Measurements from ENCODE around the gene EFHD2.
"Not testable (repeated sequence)": the region's sequence is repeated elsewhere in the genome, so short reads cannot be mapped to it uniquely, and the experiment has no call there.

EFHD2 gene

DNA sequence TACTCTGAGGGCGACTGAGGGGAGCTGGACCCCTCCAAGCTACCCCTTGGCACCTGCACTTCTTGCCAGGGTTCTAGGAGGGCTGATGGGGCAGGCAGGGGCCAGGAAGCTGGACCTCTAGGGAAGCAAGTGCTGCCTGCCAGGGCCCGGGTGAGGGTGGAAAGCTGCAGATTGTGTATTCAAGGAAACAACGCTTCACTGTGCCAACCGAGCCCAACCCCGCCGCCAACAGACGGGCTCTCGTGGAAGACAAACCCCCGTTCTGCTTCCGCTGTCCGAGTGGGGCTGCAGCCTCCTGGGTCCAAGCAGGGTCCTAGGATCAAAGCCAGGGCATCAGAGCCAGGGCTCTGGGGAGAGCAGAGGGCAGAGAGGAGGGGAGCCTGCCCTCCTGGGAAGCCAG, 3.2 kb downstream of the EFHD2 start:
- no peak for DNase-seq

DNA sequence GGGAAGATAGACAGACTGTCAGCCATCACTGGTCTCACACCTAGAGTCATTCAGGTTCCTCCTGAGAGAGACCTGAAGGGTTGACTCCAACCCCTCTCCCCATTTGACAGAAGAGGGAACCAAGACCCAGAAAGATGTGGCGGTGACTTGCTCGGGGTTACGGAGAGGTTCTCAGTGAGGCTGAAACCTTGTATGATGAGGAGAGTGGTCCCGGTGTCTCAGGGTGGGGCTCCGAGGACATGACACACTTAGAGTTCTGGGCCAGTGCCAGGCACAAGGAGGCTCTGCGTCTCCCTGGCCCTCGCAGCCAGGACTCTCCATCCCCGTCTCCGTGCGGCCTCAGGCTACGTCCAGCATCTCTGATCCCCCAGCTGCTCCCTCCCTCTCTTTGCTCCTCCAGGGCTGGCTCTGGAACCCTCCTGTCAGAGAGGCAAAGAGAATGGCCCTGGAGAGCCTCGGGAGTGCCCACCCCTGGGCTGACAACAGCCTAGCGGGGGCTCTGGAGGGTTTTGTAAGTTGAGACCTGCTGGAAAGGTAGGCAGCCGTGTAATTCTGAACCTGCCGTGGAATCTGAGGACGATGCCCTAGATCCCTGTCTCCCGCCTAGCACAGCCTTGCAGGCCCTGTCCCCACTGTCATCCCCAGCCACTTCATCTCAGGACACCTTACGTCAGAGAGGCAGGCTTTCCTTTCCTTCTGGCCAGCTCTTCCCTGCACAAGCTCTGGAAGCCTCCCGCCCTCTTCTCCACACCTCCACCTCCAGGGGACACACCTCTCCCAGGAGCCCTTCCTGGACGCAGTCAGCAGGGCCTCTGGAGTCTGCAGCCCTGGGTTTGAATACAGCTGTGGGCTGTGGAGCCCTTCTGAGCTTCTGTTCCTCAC, 4.1 kb downstream of the EFHD2 start:
- DNase-seq = no peak

DNA sequence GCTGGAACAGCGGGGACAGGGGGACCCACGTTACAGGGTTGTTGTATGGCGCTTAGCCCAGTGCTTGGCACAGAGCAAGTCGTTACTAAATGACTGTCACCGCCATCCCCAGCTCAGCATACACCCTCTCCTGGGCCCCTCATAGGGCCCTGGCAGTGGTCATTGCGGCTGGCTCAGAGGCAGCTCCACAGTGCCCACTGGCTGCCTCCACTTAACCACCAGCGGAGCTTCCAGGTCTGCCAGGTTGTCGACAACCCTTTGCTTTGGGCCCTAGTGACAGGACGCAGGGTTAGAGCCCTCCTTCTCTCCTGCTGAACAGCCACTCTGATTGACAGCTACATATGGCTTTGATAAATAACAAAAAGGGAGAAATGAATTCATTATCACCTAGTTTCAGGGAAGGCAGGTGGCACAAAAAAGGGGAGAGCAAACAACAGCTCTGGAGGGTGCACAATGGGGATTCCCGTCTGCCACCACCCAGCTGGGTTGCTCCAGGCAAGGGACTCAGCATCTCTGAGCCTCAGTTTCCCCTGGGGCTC, 4.8 kb downstream of the EFHD2 start:
- no peak for DNase-seq

DNA sequence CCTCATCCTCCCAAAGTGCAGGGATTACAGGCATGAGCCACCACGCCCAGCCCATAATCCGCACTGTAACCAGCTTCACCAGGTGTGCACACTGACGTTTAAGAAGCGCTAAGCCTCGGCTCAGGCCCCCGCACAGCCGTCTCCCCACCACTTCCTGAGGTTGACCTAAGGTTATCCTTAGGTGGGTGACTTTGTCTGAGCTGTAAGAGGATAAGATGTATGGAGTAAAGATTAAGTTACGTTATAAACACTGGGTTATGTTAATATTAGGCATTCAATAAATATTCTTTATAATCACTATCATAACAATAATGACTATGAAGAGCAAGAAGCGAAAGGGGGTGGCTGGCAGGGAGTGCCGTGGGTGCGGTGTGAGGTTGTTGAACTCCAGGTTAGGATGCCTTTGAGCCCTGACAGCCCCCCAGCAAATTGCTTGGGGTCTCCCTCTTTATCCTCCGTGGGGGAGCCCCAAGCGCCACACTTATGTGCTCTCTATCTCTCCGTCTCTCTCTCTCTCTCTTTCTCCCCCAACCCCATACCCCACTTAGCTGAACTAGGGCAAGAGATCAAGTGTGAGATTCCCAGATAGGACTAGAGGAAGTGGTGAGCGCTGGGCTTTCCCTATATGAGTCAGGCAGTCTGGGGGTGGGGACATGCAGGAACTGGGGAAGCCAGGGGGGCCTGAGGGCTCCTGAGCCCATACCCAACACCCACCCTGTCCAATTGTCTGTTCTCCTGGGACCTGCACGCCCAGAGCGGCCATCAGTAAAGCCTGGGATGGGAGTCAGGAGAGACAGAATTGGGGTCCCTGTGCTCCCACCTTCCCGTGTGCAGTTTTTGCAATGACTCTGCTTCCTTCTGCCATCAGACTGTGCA, 7.6 kb downstream of the EFHD2 start:
- no peak for DNase-seq

DNA sequence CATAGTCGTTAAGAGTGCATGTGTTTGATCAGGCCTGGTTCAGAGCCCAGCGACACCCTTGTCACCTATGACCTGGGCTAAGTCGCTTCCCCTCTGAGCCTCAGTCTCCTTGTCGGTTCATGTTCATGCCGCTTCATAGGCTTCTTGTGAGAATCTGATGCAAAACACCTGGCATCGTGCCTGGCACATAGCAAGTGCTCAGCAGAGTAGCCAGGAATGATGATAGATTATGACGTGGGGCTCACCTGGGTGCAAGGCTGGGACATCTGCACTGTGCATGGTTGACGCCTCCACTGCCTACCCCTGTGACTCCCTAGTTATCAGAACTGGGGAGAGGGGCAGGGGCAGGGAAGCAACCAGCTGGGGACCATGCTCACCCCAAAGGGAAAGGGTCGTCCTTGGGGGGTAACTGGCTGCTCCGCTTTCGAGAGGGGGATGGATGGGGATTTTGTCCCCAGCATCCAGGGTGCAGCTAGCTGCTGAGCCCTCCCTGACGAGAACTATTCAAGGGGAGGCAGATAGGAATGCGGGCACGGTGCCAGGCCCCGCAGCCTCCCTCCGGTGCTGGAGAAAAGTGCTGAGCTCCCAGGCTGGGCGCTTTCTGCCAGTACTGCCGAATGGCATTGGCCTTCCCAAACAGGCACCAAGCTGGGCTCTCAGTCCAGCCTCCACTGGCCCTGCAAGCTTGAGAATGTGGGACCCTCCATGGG, 9.3 kb downstream of the EFHD2 start:
- no peak for DNase-seq

DNA sequence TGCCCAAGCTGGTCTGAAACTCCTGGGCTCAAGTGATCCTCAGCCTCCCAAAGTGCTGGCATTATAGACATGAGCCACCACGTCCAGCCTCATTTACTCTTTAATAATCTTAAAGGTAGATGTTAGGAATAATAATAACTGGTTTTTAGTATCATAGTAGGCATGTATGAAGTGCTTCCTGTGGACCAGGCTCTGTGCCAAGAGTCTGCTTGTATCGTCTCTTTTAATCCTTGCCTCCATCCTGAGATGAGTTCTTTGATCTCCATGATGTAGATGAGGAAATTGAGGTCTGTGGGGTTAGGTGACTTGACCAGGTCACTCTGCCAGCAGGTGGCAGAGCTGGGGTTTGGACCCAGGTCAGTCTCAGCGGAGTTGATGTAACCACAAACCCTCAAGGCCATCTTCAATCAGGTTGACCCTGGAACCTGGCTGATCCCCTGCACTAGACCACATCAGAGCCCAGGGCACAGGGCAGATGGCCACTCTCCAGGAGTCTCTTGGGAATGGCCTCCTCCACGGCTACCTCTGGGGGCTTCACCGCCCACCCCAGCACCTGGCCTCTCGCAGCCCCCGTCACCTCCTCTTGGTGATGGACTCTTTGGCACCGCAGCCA, 11.3 kb downstream of the EFHD2 start:
- DNase-seq = no peak

DNA sequence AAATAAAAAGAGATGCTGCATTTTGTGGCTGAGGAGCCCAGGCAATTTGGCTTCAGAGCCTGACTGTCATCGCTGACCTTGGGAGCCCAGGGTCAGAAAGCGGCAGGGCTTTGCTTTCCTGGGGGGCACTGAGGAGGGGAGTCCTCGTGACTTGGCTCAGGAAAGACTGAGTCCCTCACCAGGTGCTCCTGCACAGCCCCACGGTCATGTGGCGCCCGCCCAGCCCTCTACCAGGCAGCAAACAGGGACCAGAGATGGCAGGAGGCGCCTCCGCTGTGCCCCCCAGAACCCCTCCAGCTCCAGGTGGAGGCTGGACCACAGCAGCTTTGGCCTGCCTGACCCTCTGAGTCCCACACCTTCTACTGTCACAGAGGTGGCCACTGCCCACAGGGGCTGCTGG, 13.2 kb downstream of the EFHD2 start:
- no peak for DNase-seq

DNA sequence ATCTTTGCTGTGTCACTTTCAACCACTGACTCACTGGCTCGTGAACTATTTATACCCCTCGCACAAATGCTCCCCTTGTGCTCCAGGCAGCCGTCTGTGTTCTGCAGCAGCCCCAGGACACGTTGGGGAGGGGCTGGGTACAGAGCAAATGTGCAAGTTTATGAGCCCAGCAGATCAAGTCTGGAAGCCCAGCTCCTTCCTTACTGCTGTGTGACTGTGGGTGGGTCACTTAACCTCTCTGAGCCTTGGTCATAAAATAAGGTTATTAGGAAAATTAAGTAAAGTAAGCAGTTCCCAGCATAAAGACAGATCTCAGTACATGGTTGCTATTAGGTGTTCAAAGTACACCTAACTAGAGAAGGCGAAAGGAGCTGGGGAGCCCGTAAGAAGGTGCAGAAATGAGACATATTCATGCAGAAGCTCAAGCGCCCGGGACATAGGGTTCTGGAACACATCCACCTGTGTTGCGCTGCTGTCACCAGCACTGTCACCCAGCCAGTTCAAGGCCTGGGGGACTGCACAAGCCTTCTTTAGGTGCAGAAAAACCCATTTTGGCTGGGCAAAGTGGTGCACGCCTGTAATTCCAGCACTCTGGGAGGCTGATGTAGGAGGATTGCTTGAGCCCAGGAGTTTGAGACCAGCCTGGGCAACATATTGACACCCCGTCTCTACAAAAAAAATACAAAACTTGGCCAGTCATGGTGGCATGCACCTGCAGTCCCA, 13.8 kb downstream of the EFHD2 start:
- DNase-seq = no peak

DNA sequence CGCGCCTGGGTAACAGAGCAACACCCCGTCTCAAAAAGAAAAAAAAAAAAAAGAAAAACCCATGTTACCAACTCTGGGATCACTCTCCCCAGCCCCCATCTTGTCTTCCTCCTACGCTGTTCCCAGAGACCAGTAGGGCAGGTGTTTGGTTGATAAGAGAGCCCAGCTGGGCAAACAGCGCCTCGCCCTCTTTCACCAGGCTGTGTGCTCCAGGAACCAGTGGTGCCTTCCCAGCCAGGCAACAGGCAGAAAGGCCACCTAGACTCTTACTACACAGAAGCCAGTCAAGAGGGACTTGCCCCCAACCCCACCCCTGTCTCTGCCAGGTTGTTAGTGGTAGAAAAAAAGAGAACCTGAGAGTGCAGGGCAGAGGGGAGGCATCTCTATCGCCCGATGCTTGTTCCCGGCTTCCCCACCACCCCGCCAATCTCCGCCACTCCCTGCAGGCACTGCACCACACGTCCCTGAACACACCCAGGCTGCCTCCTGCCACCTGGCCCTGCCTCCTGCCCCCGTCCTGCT, 14.5 kb downstream of the EFHD2 start:
- DNase-seq = no peak

DNA sequence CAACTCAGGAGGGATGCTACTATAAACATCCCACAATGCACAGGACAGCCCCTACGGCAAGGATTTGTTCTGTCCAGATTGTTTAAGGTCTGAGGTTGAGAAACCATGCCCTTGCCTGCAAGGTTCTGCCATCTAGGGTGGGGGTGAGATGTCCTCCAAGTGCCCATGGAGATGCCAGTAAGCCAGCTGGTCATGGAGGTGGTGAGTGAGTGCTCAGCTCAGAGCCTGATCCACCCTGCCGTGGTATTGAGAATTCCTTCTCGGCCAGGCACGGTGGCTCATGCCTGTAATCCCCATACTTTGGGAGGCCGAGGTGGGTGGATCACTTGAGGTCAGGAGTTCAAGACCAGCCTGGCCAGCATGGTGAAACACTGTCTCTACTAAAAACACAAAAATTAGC, 15.3 kb downstream of the EFHD2 start:
- no peak for DNase-seq

DNA sequence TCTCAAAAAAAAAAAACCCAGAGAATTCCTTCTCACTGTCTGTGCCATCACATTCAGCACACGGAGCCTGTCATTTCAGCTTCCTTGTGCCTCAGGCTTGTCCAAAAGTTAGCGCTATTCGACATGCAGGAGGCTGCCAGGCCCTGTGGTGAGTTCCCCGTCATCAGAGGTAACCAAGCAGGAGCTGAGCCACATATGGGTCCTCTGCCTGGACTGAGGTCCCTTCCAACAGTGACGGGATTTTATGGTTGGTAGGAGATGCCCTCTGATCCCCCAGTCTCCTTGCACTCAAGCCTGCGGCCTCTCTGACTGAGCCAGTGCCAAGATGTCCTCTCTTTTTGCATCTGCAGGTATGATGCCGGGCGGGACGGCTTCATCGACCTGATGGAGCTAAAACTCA, 15.8 kb downstream of the EFHD2 start:
- no peak for DNase-seq

DNA sequence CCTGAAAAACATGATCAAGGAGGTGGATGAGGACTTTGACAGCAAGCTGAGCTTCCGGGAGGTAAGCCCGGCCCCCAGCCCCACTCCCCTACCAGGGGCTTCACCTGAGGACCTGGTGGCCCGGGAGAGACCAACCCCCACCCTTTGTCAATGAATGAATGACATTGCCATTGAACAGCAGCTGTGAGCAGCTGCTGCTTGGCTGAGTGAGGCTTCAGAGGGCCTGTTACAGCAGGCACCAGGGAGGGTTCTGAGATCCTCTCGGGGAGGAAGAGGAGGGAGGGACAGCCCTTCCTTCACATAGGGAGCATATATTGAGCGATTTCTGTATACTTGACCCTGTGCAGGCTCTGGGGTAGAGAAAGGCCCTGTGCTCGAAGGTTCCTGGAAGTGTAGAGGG, 16.3 kb downstream of the EFHD2 start:
- no peak for DNase-seq

DNA sequence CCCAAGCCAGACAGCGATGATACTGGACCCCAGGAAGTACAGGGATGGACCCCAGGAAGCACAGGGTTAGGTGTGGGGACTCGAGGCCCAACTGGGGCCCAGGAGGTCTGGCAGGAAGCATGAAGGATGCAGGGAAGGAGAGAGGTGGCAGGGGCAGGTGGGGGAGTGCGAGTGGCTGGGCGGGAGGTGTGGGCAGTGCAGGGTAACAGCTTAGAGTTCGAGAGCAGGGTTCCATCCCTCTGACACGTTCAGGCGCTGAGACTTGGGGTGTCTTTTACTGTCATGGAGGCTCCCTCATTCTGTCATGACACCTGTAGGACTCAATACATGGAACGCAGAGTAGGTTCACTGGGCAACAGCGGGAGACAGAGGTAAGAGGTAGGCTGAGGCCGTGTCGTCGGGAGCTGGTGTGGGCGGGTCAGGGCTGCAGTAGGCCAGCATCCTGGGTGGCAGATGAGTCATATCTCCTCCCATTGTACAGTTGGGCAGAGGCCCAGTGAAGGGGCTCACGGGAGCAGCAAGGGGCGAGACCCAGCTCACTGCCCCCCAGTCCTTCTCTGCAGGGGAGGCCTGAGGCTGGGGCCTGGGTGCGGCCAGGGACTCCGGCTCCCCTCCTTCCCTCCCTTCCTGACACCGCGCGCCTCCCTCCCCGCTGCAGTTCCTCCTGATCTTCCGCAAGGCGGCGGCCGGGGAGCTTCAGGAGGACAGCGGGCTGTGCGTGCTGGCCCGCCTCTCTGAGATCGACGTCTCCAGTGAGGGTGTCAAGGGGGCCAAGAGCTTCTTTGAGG, 17.0 kb downstream of the EFHD2 start:
- DNase-seq = no peak

DNA sequence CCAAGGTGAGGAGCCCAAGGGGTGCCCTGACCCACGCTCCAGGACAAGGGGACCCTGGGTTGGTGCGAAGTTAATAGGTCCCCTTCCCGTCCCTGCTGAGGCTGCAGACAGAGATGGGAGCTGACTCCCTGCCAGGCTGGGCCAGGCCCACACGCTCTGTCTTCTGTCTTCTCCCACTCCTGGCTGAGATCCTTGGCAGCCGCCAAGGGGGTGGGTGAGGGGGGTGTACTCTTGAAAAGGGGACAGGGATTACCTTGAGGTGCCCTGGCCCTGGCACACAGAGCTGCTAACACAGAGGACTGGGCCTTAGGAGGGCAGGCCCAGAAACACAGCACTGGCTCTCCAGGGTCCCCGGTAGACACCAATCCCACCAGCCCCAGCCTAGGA, 17.6 kb downstream of the EFHD2 start:
- DNase-seq = no peak

DNA sequence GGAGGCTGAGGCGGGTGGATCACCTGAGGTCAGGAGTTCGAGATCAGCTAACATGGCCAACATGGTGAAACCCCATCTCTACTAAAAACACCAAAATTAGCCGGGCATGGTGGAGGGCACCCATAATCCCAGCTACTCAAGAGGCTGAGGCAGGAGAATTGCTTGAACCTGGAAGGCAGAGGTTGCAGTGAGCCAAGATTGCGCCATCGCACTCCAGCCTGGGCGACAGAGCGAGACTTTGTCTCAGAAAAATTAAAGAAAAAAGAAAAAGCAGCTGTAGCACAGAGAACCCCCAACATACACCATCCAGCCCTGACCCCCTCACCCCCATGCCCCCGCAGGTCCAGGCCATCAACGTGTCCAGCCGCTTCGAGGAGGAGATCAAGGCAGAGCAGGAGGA, 18.6 kb downstream of the EFHD2 start:
- DNase-seq = not testable (repeated sequence)

DNA sequence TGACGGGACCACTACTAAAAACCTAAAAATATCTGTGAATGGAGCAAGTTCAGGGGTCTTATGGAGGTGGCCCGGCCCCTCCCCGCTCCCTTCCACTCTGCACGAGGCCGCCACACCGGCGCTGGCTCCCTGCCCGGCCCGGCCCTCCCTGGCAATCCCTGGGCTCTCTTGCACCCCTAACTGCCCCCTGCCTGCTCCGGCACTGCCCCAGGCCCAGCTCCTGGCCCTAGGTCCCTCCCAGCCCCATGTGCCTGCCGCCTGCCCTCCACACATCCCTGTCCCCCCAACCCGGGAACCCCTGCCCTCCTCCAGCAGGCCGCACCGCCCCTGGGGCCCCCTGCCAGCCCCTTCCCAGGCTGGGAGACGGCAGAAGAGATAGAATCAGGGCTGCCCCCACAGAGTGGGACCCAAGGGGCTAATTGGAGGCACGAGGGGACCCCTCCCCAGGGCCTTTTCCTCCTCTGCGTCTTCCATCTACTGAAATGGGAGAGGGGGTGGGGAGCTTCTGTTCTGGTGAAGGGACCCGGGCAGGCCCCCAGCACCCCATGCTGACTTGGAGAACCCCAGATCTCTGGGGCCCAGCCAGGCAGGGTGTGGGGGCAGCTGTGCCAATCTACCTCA, 19.2 kb downstream of the EFHD2 start:
- DNase-seq = no peak

DNA sequence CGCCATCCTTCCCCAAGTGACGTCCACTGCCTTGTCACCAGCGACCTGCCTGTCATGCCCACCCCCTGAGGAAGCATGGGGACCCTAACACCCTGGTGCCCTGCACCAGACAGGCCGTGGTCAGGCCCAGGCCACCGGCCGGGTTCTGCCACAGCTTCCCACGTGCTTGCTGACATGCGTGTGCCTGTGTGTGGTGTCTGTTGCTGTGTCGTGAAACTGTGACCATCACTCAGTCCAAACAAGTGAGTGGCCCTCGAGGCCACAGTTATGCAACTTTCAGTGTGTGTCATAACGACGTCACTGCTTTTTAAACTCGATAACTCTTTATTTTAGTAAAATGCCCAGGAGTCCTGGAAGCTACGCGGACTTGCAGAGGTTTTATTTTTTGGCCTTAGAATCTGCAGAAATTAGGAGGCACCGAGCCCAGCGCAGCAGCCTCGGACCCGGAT, 20.0 kb downstream of the EFHD2 start:
- DNase-seq = no peak

DNA sequence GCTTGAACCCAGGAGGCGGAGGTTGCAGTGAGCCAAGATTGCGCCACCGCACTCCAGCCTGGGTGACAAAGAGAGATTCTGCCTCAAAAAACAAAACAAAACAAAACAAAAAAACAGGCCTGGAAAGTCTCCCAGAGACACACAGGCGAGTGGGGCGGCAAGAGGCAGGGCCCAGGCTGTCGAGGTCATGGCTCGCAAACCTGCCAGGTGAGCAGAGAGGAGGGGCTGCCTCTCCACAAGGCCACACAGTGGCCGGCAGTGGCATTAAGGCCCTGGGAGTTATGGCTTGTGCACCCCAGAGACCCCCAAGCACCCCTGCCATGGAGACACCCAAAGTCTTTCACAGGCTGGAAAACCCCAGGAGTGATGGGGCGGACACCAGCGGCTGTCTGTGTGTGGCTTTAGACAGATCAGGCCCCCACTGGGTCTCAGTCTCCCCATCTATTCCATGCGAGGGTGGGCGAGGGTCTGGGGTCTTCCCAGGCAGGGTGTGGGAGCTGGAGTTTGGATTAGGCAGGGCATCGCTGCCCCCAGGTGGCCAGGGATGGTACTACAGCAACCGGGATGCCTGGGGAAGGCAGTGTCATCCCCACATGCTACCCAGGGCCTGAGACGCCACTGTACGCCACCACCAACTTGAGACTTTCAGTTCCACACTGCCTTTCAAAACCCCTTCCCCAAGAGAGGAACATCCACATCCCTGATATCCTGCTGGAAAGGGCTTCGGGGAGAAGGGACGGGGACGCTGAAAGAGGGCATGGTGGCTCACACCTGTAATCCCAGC, 21.3 kb downstream of the EFHD2 start:
- peak; percentile 95 for DNase-seq

DNA sequence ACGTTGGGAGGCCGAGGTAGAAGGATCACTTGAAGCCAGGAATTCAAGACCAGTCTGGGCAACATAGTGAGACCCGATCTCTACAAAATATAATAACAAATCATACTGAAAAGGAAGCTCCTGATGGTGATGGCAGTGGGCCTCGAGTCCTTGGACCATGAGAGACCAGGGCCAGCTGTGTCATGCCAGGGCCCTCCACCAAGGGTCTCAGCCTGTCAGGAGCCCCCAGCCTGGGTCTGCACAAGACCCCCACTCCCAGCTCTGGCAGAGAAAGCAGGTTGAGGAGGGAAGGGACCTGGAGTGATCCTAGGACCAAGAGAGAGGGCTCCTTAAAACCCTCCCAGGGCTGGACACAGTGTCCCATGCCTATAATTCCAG, 21.9 kb downstream of the EFHD2 start:
- DNase-seq = no peak

DNA sequence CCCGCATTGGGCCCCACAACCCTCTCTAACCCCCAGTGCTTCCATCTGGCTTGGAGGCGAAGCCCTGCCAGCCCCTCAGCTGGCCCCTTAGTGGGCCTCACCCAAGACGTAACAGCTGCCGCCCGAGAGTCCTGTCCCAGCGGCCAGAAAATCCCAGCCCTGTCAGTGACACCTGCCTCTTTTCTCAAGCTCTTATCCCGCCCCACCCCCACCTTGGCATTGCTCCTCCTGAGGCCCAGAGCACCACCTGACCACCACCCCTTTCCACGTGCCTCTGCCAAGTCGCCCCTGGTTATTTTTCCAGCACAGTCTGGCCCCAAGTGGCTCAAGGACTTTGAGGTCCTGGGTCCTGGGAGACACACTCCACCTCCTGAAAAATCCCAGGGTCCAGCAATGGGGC, 22.6 kb downstream of the EFHD2 start:
- DNase-seq = peak; percentile 79
